ENCODE measurements around the gene NPPB. TPM values are rescaled to one million over a fixed set of nuclear protein-coding genes. Genes with fewer than 3 reads are reported as not detected.
A peak's percentile ranks its signal among the peaks of the same experiment; 100 is the strongest.

The NPPB gene
- total and polyA plus RNA-seq, 9 of the 15 experiments (the other 6 are each of a cell fraction or from before 2014, with no cell fraction given) = not detected

DNA sequence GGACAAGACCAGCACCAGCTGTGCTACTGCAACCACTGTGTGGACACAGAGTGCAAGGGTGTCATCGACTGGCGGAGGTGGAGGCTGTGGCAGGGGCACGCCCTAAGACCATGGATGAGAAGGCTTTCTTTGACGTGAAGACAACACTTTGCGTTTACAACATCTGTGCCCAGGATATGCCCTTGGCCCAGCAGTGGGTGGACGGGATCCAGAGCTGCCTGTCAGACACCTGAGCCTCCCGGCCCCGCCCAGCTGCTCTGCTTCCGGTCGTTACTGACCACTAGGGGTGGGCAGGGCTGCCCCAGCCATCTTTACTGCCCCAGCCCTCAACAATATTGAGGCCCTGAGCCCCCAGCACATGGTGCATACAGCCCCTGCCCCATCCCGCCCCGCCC lies 21.4 kb upstream of the NPPB start:
- intact Hi-C loops (cut with micrococcal nuclease) = loop anchor here (10.0 kb wide), 1 partner anchor 215 kb away; the partner anchor contains the start of gene FBXO6
- Histone ChIP-seq H2AFZ (ENCODE audit: low read depth, low read length) (peak overlapping the region; percentile 61), H3K4me2 (ENCODE audit: insufficient read depth, low read length) (no peak overlapping the region), H4K20me1 (replicated peaks; ENCODE audit: control insufficient read depth, insufficient read depth, low read length) (no peaks in the 10 kb centered on the region), H3K9me3 (replicated peaks; ENCODE audit: control insufficient read depth, insufficient read depth, low read depth, low read length) (peaks cover 3% of the 10 kb centered on the region; the same call in 1 of the 2 replicates), H3K9me1 (ENCODE audit: control insufficient read depth, insufficient read depth, low read length) (no peaks in the 10 kb centered on the region), H3K27ac (ENCODE audit: extremely low read depth, low read depth, low read length) (no peak overlapping the region; the same call in 2 of the 3 replicates), H3K4me3 (no peak overlapping the region), H3K36me3 (ENCODE audit: control insufficient read depth, insufficient read depth, low read length) (no peaks in the 10 kb centered on the region), H3K27me3 (ENCODE audit: control insufficient read depth in 2 of 2, insufficient read depth in 2 of 2, low read length in 2 of 2) (no peaks in the 10 kb centered on the region), H3K4me1 (replicated peaks in 1 of 2; ENCODE audit: control insufficient read depth in 2 of 2, insufficient read depth in 2 of 2, low read length in 2 of 2) (peaks cover 51 to 72% of the 10 kb centered on the region in 2 experiments), H3K9ac (ENCODE audit: insufficient read depth in 1 of 2, low read depth in 2 of 2, low read length in 2 of 2) (peak overlapping the region in 1 of 2 experiments; percentile 83; a peak in 2 of 4 replicates), H3K79me2 (ENCODE audit: control insufficient read depth, insufficient read depth, low read length) (no peaks in the 10 kb centered on the region; the same call in 2 of the 3 replicates)
- POLR2A ChIA-PET = interaction anchor here (1.0 to 6.7 kb wide), 4 partner anchors 10 to 34 kb away, joined by 4 to 159 read pairs (median 8); no protein-coding TSS in a partner anchor
- FAIRE-seq (no peak), DNase-seq (ENCODE audit: extremely low read depth in 1 of 4, low spot score in 3 of 4) (no peak), ATAC-seq (no peak)
- 75% methylated on average over 10 of the region's 12 CpGs for WGBS (ENCODE audit: insufficient coverage, low coverage, missing lambda C conversion rate)
- CTCF ChIA-PET (ENCODE audit: low intra/inter-chr PET ratio) = no interaction called here
- no TSS peak for BruUV-seq (replicated peaks)
- in situ Hi-C loops (cut with MboI) = no loop called here
- TF ChIP-seq ZNF232 (CRISPR knock-in tag; IDR thresholded peaks at IDR 0.05) = no peak
- TF ChIP-seq EP300 (IDR thresholded peaks at IDR 0.05; ENCODE audit: low read length) = no peak

GRCh38 chr1:11879311-11880180 lies 20.8 kb upstream of the NPPB start:
- in situ Hi-C loops (cut with MboI) (no loop called here), intact Hi-C loops (cut with micrococcal nuclease) (loop anchor here (10.0 kb wide), 1 partner anchor 215 kb away; the partner anchor contains the start of gene FBXO6)
- no peaks in the 10 kb centered on the region for H4K20me1 ChIP-seq (replicated peaks; ENCODE audit: control insufficient read depth, insufficient read depth, low read length)
- no peaks in the 10 kb centered on the region for H3K27me3 ChIP-seq (ENCODE audit: control insufficient read depth in 2 of 2, insufficient read depth in 2 of 2, low read length in 2 of 2)
- H3K27ac ChIP-seq (ENCODE audit: extremely low read depth, low read depth, low read length) = no peak overlapping the region; the same call in 2 of the 3 replicates
- H3K9me3 ChIP-seq (replicated peaks; ENCODE audit: control insufficient read depth, insufficient read depth, low read depth, low read length) = peaks cover 3% of the 10 kb centered on the region; the same call in 1 of the 2 replicates
- no peaks in the 10 kb centered on the region; the same call in 2 of the 3 replicates for H3K79me2 ChIP-seq (ENCODE audit: control insufficient read depth, insufficient read depth, low read length)
- BruUV-seq (replicated peaks) = no TSS peak
- ChIA-PET CTCF (ENCODE audit: low intra/inter-chr PET ratio) (no interaction called here), POLR2A (interaction anchor here (0.9 to 6.7 kb wide), 5 partner anchors 10 to 92 kb away, joined by 3 to 159 read pairs (median 5); no protein-coding TSS in a partner anchor)
- no peak overlapping the region for H3K4me2 ChIP-seq (ENCODE audit: insufficient read depth, low read length)
- DNase-seq (ENCODE audit: extremely low read depth in 1 of 4, low spot score in 3 of 4) = peak in 2 of 4 experiments; percentile 54 to 55
- H3K4me3 ChIP-seq = no peak overlapping the region
- 57% methylated on average over 26 of the region's 28 CpGs for WGBS (ENCODE audit: insufficient coverage, low coverage, missing lambda C conversion rate)
- no peak for FAIRE-seq
- peak overlapping the region; percentile 61 for H2AFZ ChIP-seq (ENCODE audit: low read depth, low read length)
- no peaks in the 10 kb centered on the region for H3K36me3 ChIP-seq (ENCODE audit: control insufficient read depth, insufficient read depth, low read length)
- H3K4me1 ChIP-seq (replicated peaks in 1 of 2; ENCODE audit: control insufficient read depth in 2 of 2, insufficient read depth in 2 of 2, low read length in 2 of 2) = peaks cover 51 to 77% of the 10 kb centered on the region in 2 experiments
- H3K9me1 ChIP-seq (ENCODE audit: control insufficient read depth, insufficient read depth, low read length) = no peaks in the 10 kb centered on the region
- H3K9ac ChIP-seq (ENCODE audit: insufficient read depth in 1 of 2, low read depth in 2 of 2, low read length in 2 of 2) = peak overlapping the region in 1 of 2 experiments; percentile 83; a peak in 2 of 4 replicates
- no peak for ATAC-seq
- TF ChIP-seq ZNF263 (CRISPR knock-in tag; IDR thresholded peaks at IDR 0.05; ENCODE audit: borderline replicate concordance) (peak; percentile 19; the same call in 1 of the 2 replicates), U2AF2 (optimal IDR thresholded peaks at IDR 0.05; ENCODE audit: low read depth, low read length) (no peak), BRCA1 (IDR thresholded peaks at IDR 0.05) (no peak), BRCA1 (CRISPR knock-in tag; IDR thresholded peaks at IDR 0.05) (0 out of 2 replicates have a peak, but pooled peaks have one; percentile 17), PTRF (tag; IDR thresholded peaks at IDR 0.05) (0 out of 2 replicates have a peak, but pooled peaks have one; percentile 72), VEZF1 (CRISPR knock-in tag; IDR thresholded peaks at IDR 0.05) (no peak), HSF4 (CRISPR knock-in tag; IDR thresholded peaks at IDR 0.05; ENCODE audit: borderline replicate concordance) (no peak; the same call in 1 of the 2 replicates), ZBED1 (IDR thresholded peaks at IDR 0.05) (no peak)
- TF ChIP-seq, protein P1, sequence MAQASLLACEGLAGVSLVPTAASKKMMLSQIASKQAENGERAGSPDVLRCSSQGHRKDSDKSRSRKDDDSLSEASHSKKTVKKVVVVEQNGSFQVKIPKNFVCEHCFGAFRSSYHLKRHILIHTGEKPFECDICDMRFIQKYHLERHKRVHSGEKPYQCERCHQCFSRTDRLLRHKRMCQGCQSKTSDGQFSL (CRISPR knock-in tag; IDR thresholded peaks at IDR 0.05) = no peak
- TF ChIP-seq, protein P1 (tag; IDR thresholded peaks at IDR 0.05) = peak in 1 of 2 experiments; percentile 44; a peak in 1 of 4 replicates

Measured in K562 (cell line).